Mesenchymal stem cell (in vitro differentiated cells and primary cell): ENCODE data around the gene CNKSR3.

Experiments
- DNase-seq: peaks from one replicate; pipeline ENCODE4 v3.0.0-alpha.2; 2013
- H2AFZ ChIP-seq: one replicate; pipeline ENCODE4 v1.6.1; 2013; ENCODE audit warnings: low read depth, mild to moderate bottlenecking, control low read depth, inconsistent platforms, low read length, moderate library complexity
- H2AK5ac ChIP-seq: 2 replicates; pipeline ENCODE4 v1.6.1; 2013; ENCODE audit warnings: low read length, moderate library complexity, mild to moderate bottlenecking, inconsistent platforms; ENCODE audit not compliant: severe bottlenecking
- H2BK120ac ChIP-seq: one replicate; pipeline ENCODE4 v1.6.1; 2013; ENCODE audit warnings: low read depth, mild to moderate bottlenecking, inconsistent platforms, low read length, moderate library complexity
- H2BK12ac ChIP-seq, 2 experiments: one replicate each; pipeline ENCODE4 v1.6.1; 2013; ENCODE audit warnings: inconsistent platforms in 2 of 2, low read length in 2 of 2, mild to moderate bottlenecking in 2 of 2, moderate library complexity in 2 of 2, control low read depth in 1 of 2
- H2BK15ac ChIP-seq: one replicate; pipeline ENCODE4 v1.6.1; 2013; ENCODE audit warnings: mild to moderate bottlenecking, low read depth, inconsistent platforms; ENCODE audit not compliant: poor library complexity, severe bottlenecking
- H2BK5ac ChIP-seq: 2 replicates; pipeline ENCODE4 v1.6.1; 2013; ENCODE audit warnings: low read depth, mild to moderate bottlenecking, low read length, control low read depth, inconsistent platforms; ENCODE audit not compliant: poor library complexity, severe bottlenecking
- H3K14ac ChIP-seq, 2 experiments: one replicate each; pipeline ENCODE4 v1.6.1; 2013; ENCODE audit warnings: inconsistent platforms in 2 of 2, low read length in 2 of 2, control low read depth in 1 of 2, mild to moderate bottlenecking in 1 of 2, moderate library complexity in 1 of 2
- H3K18ac ChIP-seq, 2 experiments: one replicate each; pipeline ENCODE4 v1.6.1; 2013; ENCODE audit warnings: inconsistent platforms in 2 of 2, low read length in 2 of 2, control low read depth in 1 of 2, low read depth in 1 of 2, mild to moderate bottlenecking in 1 of 2
- H3K23ac ChIP-seq, 2 experiments: one replicate each; pipeline ENCODE4 v1.6.1; 2013; ENCODE audit warnings: inconsistent platforms in 2 of 2, low read length in 2 of 2, mild to moderate bottlenecking in 2 of 2, moderate library complexity in 2 of 2, control low read depth in 1 of 2
- H3K27ac ChIP-seq: 2 replicates; pipeline ENCODE4 v1.5.1; 2013; ENCODE audit warnings: mild to moderate bottlenecking, moderate library complexity, low read length, control low read depth, inconsistent platforms; ENCODE audit not compliant: poor library complexity, severe bottlenecking
- H3K27me3 ChIP-seq, 2 experiments: 2 replicates each; pipeline versions ENCODE4 v1.6.1 to v1.7.0; 2013; ENCODE audit warnings: low read length in 2 of 2, mild to moderate bottlenecking in 2 of 2, moderate library complexity in 2 of 2, control low read depth in 1 of 2, inconsistent platforms in 1 of 2; ENCODE audit not compliant: control insufficient read depth in 1 of 2, insufficient read depth in 1 of 2
- H3K36me3 ChIP-seq, 2 experiments: 2 replicates each; pipeline versions ENCODE4 v1.6.1 to v1.7.0; 2013; ENCODE audit warnings: low read length in 2 of 2, control low read depth in 1 of 2, inconsistent platforms in 1 of 2, low read depth in 1 of 2, mild to moderate bottlenecking in 1 of 2; ENCODE audit not compliant: insufficient read depth in 2 of 2, control insufficient read depth in 1 of 2
- H3K4ac ChIP-seq, 2 experiments: one replicate each; pipeline ENCODE4 v1.6.1; 2013; ENCODE audit warnings: inconsistent platforms in 2 of 2, low read length in 2 of 2, mild to moderate bottlenecking in 2 of 2, moderate library complexity in 2 of 2, control low read depth in 1 of 2, low read depth in 1 of 2
- H3K4me1 ChIP-seq: 2 replicates; pipeline ENCODE4 v1.6.1; 2013; ENCODE audit warnings: low read depth, low read length, control low read depth; ENCODE audit not compliant: control insufficient read depth, insufficient read depth
- H3K4me2 ChIP-seq: 2 replicates; pipeline ENCODE4 v1.6.1; 2013; ENCODE audit warnings: low read length, mild to moderate bottlenecking, inconsistent platforms; ENCODE audit not compliant: poor library complexity, severe bottlenecking
- H3K4me3 ChIP-seq, 2 experiments: 2 replicates each; pipeline versions ENCODE4 v1.5.1 to v1.7.0; 2013; ENCODE audit warnings: low read length in 2 of 2, mild to moderate bottlenecking in 2 of 2, control low read depth in 1 of 2, low read depth in 1 of 2; ENCODE audit not compliant: insufficient read depth in 1 of 2
- H3K79me1 ChIP-seq: replicated peaks from 2 replicates; pipeline ENCODE4 v1.6.1; 2013; ENCODE audit warnings: mild to moderate bottlenecking, control low read depth, low read length, inconsistent platforms; ENCODE audit not compliant: poor library complexity, severe bottlenecking
- H3K9ac ChIP-seq: 2 replicates; pipeline ENCODE4 v1.7.0; 2013; ENCODE audit warnings: mild to moderate bottlenecking, low read length, moderate library complexity
- H3K9me3 ChIP-seq: 2 replicates; pipeline ENCODE4 v1.7.0; 2013; ENCODE audit warnings: mild to moderate bottlenecking, low read length; ENCODE audit not compliant: control insufficient read depth
- H4K8ac ChIP-seq: one replicate; pipeline ENCODE4 v1.6.1; 2013; ENCODE audit warnings: inconsistent platforms, mild to moderate bottlenecking, low read length, moderate library complexity
- H4K91ac ChIP-seq: one replicate; pipeline ENCODE4 v1.6.1; 2013; ENCODE audit warnings: mild to moderate bottlenecking, low read length, inconsistent platforms
- WGBS: methylation state at CpG from one replicate; pipeline ENCODE4 v1.1.7; 2013; ENCODE audit warnings: mixed read lengths; 5-methylcytosine and 5-hydroxymethylcytosine counted together

Gene CNKSR3

DNA sequence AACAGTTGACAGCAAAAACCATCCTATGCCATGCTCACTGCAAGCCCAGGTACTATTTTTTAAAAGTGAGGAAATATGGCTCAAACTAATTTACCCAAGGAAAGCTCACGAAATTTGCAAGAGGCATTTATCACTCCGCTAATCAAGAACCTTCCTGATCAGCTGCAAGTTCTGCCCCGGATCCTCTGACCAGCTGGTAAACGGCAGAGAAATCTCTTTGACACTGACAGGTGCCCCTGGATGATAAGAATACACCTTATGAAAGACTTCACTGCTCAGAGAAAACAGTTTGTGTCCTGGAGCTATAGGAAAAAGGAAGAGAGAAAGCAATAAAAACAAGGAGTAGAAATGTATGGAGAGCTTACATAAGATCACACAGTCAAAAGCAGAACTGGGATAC, 6.4 kb downstream of the CNKSR3 start:
- H3K9me3 ChIP-seq: no peaks in the 10 kb centered on the region
- no peak overlapping the region for H4K91ac ChIP-seq
- H2BK12ac ChIP-seq: no peak overlapping the region

GRCh38 chr6:154503658-154504057, 6.8 kb downstream of the CNKSR3 start:
- Histone ChIP-seq H3K4ac (no peak overlapping the region), H3K18ac (no peak overlapping the region), H3K4me2 (no peak overlapping the region), H3K9me3 (no peaks in the 10 kb centered on the region), H4K8ac (no peak overlapping the region), H2BK15ac (no peak overlapping the region), H2BK12ac (no peak overlapping the region), H2AK5ac (no peak overlapping the region), H3K79me1 (peaks cover 21% of the 10 kb centered on the region), H2AFZ (no peak overlapping the region), H3K14ac (no peak overlapping the region), H3K27me3 (no peaks in the 10 kb centered on the region), H2BK120ac (no peak overlapping the region), H3K27ac (no peak overlapping the region), H3K36me3 (peaks cover 0 to 4% of the 10 kb centered on the region in 2 experiments), H3K9ac (no peak overlapping the region), H3K4me1 (peaks cover 18% of the 10 kb centered on the region), H2BK5ac (no peak overlapping the region), H4K91ac (no peak overlapping the region), H3K23ac (no peak overlapping the region), H3K4me3 (no peak overlapping the region)
- DNase-seq: no peak
- WGBS: 56% methylated on average over 5 of the region's 5 CpGs

More for the DNA sequence above, 6.4 kb downstream of the CNKSR3 start:
- H2AFZ ChIP-seq: no peak overlapping the region
- no peak overlapping the region for H3K9ac ChIP-seq
- H2BK5ac ChIP-seq: no peak overlapping the region
- H4K8ac ChIP-seq: no peak overlapping the region
- H3K4ac ChIP-seq: no peak overlapping the region
- no peak overlapping the region for H3K23ac ChIP-seq
- H3K79me1 ChIP-seq: peaks cover 17% of the 10 kb centered on the region
- H3K27ac ChIP-seq: no peak overlapping the region
- no peak overlapping the region for H2BK15ac ChIP-seq
- H3K27me3 ChIP-seq: no peaks in the 10 kb centered on the region
- no peak overlapping the region for H2AK5ac ChIP-seq
- H3K4me2 ChIP-seq: no peak overlapping the region
- DNase-seq: no peak
- H3K4me3 ChIP-seq: no peak overlapping the region
- no peak overlapping the region for H3K18ac ChIP-seq
- WGBS: 89% methylated on average over 4 of the region's 4 CpGs
- no peak overlapping the region for H3K14ac ChIP-seq
- peaks cover 16% of the 10 kb centered on the region for H3K4me1 ChIP-seq
- H2BK120ac ChIP-seq: no peak overlapping the region
- H3K36me3 ChIP-seq: peaks cover 0 to 4% of the 10 kb centered on the region in 2 experiments

GRCh38 chr6:154502553-154502952, 7.9 kb downstream of the CNKSR3 start:
- DNase-seq: no peak
- Histone ChIP-seq H3K27ac (no peak overlapping the region), H3K4ac (no peak overlapping the region), H3K4me3 (no peak overlapping the region), H4K8ac (no peak overlapping the region), H2BK12ac (no peak overlapping the region), H4K91ac (no peak overlapping the region), H3K36me3 (peaks cover 0 to 4% of the 10 kb centered on the region in 2 experiments), H3K9me3 (no peaks in the 10 kb centered on the region), H3K4me1 (peaks cover 18% of the 10 kb centered on the region), H2BK120ac (no peak overlapping the region), H3K14ac (no peak overlapping the region), H2BK5ac (no peak overlapping the region), H2BK15ac (no peak overlapping the region), H2AFZ (no peak overlapping the region), H3K9ac (no peak overlapping the region), H3K27me3 (no peaks in the 10 kb centered on the region), H3K18ac (no peak overlapping the region), H2AK5ac (no peak overlapping the region), H3K4me2 (no peak overlapping the region), H3K23ac (no peak overlapping the region), H3K79me1 (peaks cover 24% of the 10 kb centered on the region)
- 97% methylated on average over 7 of the region's 7 CpGs for WGBS

- Histone ChIP-seq H2BK12ac (no peak overlapping the region), H4K8ac (no peak overlapping the region), H2BK15ac (no peak overlapping the region), H3K14ac (no peak overlapping the region), H2BK5ac (no peak overlapping the region), H2AK5ac (no peak overlapping the region), H2BK120ac (no peak overlapping the region), H3K4me1 (peaks cover 14% of the 10 kb centered on the region), H3K18ac (no peak overlapping the region), H3K27ac (no peak overlapping the region), H3K9ac (no peak overlapping the region), H3K36me3 (peaks cover 0 to 4% of the 10 kb centered on the region in 2 experiments), H3K4me3 (no peak overlapping the region), H4K91ac (no peak overlapping the region), H2AFZ (no peak overlapping the region), H3K9me3 (no peaks in the 10 kb centered on the region), H3K79me1 (peaks cover 28% of the 10 kb centered on the region), H3K23ac (no peak overlapping the region), H3K4ac (no peak overlapping the region), H3K27me3 (no peaks in the 10 kb centered on the region), H3K4me2 (no peak overlapping the region)
- 70% methylated on average over 2 of the region's 4 CpGs for WGBS
- no peak for DNase-seq
These were observed 9.0 kb downstream of the CNKSR3 start for GRCh38 chr6:154501578-154501868.
